RWPE2 (cell line): ENCODE data around the gene LARGE1.
A peak's percentile ranks its signal among the peaks of the same experiment; 100 is the strongest.

Experiments
- ATAC-seq: fragments of 200-7000 bp; cut with Tn5 transposase; 3 replicates; pipeline ENCODE4 v1.9.1; 2021; ENCODE audit warnings: low read depth
- DNase-seq: peaks from one replicate; pipeline ENCODE4 v3.0.0-alpha.2; 2020; ENCODE audit warnings: low spot score
- H3K27ac ChIP-seq: fragments of 450-650 bp; 2 replicates; pipeline ENCODE4 v1.5.1; 2017; ENCODE audit warnings: mild to moderate bottlenecking; ENCODE audit not compliant: poor library complexity, severe bottlenecking
- H3K27me3 ChIP-seq: fragments of 250-450 bp; sonication (Bioruptor Pico); 2 replicates; pipeline ENCODE4 v1.5.1; 2021; ENCODE audit warnings: mild to moderate bottlenecking, moderate library complexity; ENCODE audit not compliant: insufficient read depth, poor library complexity, severe bottlenecking
- H3K36me3 ChIP-seq: fragments of 250-450 bp; sonication (Bioruptor Pico); 2 replicates; pipeline ENCODE4 v1.5.1; 2020; ENCODE audit warnings: low read depth, mild to moderate bottlenecking, moderate library complexity
- H3K4me1 ChIP-seq: fragments of 250-450 bp; sonication (Bioruptor Pico); 2 replicates; pipeline ENCODE4 v1.5.1; 2021; ENCODE audit warnings: mild to moderate bottlenecking, moderate library complexity; ENCODE audit not compliant: insufficient read depth, poor library complexity, severe bottlenecking
- H3K4me3 ChIP-seq: fragments of 250-450 bp; sonication (Bioruptor Pico); 2 replicates; pipeline ENCODE4 v1.5.1; 2021; ENCODE audit warnings: mild to moderate bottlenecking, moderate library complexity; ENCODE audit not compliant: severe bottlenecking
- H3K9me3 ChIP-seq: fragments of 250-450 bp; sonication (Bioruptor Pico); 2 replicates; pipeline ENCODE4 v1.5.1; 2021; ENCODE audit warnings: mild to moderate bottlenecking, moderate library complexity; ENCODE audit not compliant: severe bottlenecking
- CTCF ChIP-seq: fragments of 450-650 bp; IDR thresholded peaks from one replicate; pipeline ENCODE4 v1.5.1; 2017; ENCODE audit warnings: mild to moderate bottlenecking, moderate library complexity; ENCODE audit not compliant: poor library complexity, severe bottlenecking

The LARGE1 gene

DNA sequence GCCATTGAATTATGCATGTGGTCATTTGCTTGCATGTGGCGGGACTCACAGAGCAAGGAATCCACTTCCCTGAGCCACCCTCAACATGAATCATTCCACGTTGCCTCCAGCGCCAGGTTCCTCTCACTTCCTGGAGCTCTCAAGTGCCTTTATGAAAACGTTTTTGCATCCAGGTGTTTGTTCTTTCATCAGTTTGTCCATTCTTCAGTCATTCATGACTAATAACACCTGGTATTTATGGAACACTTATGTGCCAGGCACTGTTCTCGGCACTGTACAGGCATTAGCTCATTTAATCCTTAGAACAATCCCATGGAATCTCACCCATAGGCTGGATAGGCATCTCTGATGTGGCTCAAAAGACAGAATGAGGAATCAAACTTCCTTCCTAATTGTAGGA is 606.0 kb downstream of the LARGE1 start:
- TF ChIP-seq CTCF, result no peak
- Histone ChIP-seq H3K27me3 (no peaks in the 10 kb centered on the region), H3K4me1 (no peaks in the 10 kb centered on the region), H3K9me3 (no peaks in the 10 kb centered on the region), H3K4me3 (no peak overlapping the region), H3K36me3 (no peaks in the 10 kb centered on the region), H3K27ac (no peak overlapping the region)
- DNase-seq, result no peak
- peak; percentile 44; the same call in 2 of the 3 replicates for ATAC-seq

DNA sequence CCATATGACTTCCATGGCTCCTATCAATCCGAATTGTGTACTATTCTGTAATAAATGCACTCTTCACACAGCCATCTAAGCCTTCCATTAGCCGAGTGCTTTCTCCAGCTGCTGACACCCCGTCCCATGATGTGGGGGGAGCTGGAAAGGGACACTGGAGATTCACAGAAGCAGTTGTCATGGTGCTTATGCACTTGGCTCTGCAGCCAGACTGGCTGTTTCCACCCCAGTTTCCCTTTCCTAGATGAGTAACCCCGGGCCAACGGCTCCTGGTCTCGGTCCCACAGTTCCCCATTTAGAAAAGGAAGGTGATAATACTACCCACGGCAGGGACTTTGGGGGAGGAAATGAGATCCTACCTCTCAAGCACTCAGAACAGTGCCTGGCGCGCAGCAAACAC is 617.2 kb downstream of the LARGE1 start:
- no peak for ATAC-seq
- H3K4me1 ChIP-seq, result no peaks in the 10 kb centered on the region
- H3K27me3 ChIP-seq, result no peaks in the 10 kb centered on the region
- H3K36me3 ChIP-seq, result no peaks in the 10 kb centered on the region
- H3K9me3 ChIP-seq, result no peaks in the 10 kb centered on the region
- no peak for DNase-seq
- no peak overlapping the region for H3K27ac ChIP-seq
- no peak overlapping the region for H3K4me3 ChIP-seq
- TF ChIP-seq CTCF, result no peak

GRCh38 chr22:33302549-33302948 is 617.7 kb downstream of the LARGE1 start:
- Histone ChIP-seq H3K27me3 (no peaks in the 10 kb centered on the region), H3K36me3 (no peaks in the 10 kb centered on the region), H3K4me3 (no peak overlapping the region), H3K4me1 (no peaks in the 10 kb centered on the region), H3K9me3 (no peaks in the 10 kb centered on the region), H3K27ac (no peak overlapping the region)
- TF ChIP-seq CTCF, result no peak
- DNase-seq (no peak), ATAC-seq (no peak)

DNA sequence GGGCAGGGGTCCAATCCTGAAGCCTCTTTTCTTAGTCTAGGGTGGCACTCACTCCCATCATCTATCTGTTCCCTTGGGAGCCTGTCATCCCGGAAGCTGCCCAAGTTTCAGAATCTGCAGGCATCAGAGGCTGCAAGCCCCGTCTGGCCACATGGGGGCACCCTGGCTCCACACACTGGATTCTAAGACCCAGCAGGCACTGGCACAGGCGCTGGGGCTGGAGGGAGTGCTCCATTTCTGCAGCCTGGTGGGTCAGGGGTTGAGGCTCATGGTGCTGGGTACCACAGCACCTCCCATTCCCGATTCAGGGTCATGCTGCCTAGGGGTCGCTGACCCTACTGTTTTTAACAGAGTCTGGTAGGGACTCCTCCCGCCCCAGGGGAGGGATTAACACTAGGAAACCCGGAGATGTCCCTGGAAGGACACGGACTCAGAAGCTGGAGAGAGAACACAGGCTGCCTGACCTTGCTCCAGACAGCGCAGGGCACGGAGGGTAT is 618.2 kb downstream of the LARGE1 start:
- H3K4me3 ChIP-seq, result no peak overlapping the region
- ATAC-seq, result peak; percentile 83

DNA sequence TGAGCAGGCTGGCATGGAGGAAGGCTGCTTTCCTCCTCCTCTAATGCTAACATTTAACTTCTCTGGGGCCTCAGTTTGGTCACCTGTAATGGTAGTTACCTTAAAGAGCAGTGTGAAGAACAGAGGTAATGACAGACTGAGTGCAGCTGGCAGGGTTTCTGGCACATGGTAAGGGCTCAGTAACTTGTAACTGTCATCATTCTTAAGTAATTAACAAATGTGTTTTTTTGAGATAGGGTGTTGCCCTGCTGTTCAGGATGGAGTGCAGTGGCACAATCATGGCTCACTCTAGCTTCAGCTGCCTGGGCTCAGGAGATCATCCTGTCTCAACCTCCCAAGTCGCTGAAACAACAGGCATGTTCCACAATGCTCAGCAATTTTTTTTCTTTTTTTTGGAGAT is 620.1 kb downstream of the LARGE1 start:
- no peak overlapping the region for H3K27ac ChIP-seq
- ATAC-seq, result no peak
- no peak overlapping the region for H3K4me3 ChIP-seq
- H3K9me3 ChIP-seq, result no peaks in the 10 kb centered on the region
- no peak for DNase-seq
- H3K27me3 ChIP-seq, result no peaks in the 10 kb centered on the region
- H3K36me3 ChIP-seq, result no peaks in the 10 kb centered on the region
- H3K4me1 ChIP-seq, result no peaks in the 10 kb centered on the region
- no peak for TF ChIP-seq CTCF

More for the DNA sequence above, 618.2 kb downstream of the LARGE1 start:
- Histone ChIP-seq H3K9me3 (no peaks in the 10 kb centered on the region), H3K27me3 (no peaks in the 10 kb centered on the region), H3K4me1 (no peaks in the 10 kb centered on the region), H3K36me3 (no peaks in the 10 kb centered on the region), H3K27ac (no peak overlapping the region)
- DNase-seq, result no peak
- TF ChIP-seq CTCF, result peak; percentile 90
